ENCODE results near the gene SLC16A12. TPM values are rescaled to one million over a fixed set of nuclear protein-coding genes. Genes with fewer than 3 reads are reported as not detected.
A peak's percentile ranks its signal among the peaks of the same experiment; 100 is the strongest.

The SLC16A12 gene
- total RNA-seq, 1 experiment from 2014 or later, result 0.10 TPM

DNA sequence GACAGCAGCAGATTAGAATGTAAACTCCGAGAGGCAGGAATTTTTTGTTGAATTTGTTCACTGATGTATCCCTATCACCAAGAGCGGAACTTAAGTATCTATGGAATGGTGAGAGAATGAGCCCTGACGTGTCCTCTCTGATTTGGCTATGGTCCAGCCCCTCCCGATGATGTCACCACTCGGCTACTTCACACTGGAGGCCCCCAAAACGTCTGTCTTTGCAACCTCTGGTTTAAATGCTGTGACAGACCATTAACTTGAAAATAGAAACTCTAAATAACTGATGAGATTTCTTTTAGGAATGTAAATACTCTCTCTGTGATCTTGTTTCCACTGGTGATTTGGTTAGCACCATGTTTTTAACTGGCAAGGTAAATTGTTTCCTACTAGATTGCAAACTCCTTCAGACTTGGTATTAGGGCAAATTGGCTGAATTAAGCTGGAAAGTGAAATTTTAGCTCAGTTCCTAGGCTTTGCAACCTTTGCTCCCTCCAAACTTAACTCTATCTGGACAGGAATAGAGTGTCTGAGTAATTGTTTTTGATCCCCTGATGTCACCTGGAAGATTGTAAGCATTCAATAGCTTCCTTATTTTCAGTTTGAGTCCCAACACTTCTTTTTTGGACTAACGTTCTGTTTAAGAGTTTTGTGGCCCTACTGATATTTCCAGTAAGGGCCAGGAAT lies 19.1 kb downstream of the SLC16A12 start:
- DNase-seq (ENCODE audit: extremely low read depth, low read depth), result peak; percentile 42

GRCh38 chr10:89515031-89515841 lies 20.2 kb downstream of the SLC16A12 start:
- no peak for DNase-seq (ENCODE audit: extremely low read depth, low read depth)

- no peak for DNase-seq (ENCODE audit: extremely low read depth, low read depth)
These were observed 22.2 kb downstream of the SLC16A12 start for GRCh38 chr10:89513206-89513605.

DNA sequence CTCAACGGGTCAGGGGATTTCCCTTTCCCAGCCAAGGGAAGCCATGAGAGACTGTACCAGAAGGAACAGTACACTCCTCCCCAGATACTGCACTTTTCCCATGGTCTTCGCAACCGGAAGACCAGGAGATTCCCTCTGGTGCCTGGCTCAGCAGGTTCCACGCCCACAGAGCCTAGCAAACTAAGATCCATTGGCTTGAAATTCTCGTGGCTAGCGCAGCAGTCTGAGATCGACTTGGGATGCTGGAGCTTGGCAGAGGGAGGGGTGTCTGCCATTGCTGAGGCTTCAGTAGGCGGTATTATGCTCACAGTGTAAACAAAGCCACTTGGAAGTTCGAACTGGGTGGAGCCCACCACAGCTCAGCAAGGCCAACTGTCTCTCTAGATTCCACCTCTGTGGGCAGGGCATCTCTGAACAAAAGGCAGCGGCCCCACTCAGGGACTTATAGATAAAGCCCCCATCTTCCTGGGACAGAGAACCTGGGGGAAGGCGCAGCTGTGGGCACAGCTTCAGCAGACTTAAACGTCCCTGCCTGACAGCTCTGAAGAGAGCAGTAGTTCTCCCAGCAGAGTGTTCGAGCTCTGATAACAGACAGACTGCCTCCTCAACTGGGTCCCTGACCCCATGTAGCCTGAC lies 29.6 kb downstream of the SLC16A12 start:
- DNase-seq (ENCODE audit: extremely low read depth, low read depth), result no peak

GRCh38 chr10:89504691-89505090 lies 30.7 kb downstream of the SLC16A12 start:
- no peak for DNase-seq (ENCODE audit: extremely low read depth, low read depth)

DNA sequence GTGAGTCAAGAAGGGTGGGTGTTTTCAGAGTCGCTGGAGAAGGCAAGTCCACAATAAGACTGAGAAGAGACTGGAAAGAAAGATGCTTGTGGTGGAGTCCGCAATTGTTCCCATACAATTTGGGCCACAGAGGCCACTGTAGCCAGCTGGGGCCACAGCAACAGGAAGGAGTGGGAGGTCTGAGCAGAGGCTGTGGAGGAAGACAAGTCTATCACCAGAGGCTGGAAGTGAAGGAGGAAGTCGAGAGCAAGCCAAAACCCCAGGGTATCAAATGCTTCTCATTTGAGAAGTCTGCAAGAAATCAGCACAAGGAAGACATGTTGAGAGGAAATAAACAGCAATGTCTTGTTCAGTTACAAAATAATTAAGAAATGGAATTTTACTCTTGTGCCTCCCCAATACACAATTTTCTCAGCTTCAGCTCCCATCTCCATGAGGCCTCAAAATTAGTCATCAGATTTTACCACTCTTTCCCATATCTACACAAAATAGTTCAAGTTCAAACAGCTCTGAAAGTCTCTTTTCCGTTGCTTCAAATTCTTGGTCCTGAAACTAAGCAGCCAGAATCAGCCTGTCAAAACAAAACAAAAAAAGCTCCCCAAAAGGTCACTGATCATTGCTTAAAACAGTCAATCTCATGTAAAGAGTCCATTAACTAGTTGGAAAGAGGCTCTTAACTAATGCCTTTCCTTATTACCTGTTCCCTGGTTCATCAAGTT lies 31.6 kb downstream of the SLC16A12 start:
- DNase-seq (ENCODE audit: extremely low read depth, low read depth), result no peak

DNA sequence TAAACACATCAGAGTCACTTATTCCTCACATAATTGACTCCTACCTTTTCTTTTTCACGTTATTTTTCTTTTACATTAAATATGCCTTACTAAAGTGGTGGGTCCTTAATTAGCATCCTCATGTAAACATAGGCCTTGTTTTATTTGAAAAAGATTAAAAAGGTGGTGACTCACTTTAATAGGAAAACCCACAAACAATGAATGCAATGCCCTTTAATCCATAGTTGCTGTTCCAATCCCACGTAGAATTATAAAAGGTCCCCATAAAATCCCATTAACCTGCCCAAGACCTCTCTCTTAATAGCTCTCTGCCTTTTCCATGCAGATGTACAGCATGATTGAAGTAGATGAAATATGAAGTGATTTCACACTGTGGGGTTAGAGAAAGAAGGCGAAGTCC lies 32.2 kb downstream of the SLC16A12 start:
- DNase-seq (ENCODE audit: extremely low read depth, low read depth), result no peak

DNA sequence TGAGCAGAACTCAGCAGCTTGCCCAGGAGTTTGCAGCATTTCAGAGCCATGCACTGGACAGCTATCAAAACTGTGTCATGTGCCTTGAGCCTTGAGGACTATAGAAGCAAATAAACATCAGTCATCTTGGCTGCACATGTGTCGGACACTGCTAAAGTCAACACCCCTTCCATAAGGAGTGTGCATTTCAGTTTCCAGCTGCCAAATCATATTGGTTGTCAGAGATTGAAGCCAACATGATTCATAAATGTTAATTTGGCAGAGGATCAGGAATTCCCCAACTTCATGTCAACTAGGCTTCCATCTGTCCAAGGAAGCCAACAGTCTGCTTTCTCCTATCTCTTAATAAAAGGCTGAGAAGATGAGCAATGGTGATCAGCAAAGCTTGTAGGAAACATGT lies 32.8 kb downstream of the SLC16A12 start:
- no peak for DNase-seq (ENCODE audit: extremely low read depth, low read depth)

GRCh38 chr10:89494575-89494974 lies 40.8 kb downstream of the SLC16A12 start:
- no peak for DNase-seq (ENCODE audit: extremely low read depth, low read depth)

GRCh38 chr10:89494068-89494467 lies 41.3 kb downstream of the SLC16A12 start:
- no peak for DNase-seq (ENCODE audit: extremely low read depth, low read depth)

DNA sequence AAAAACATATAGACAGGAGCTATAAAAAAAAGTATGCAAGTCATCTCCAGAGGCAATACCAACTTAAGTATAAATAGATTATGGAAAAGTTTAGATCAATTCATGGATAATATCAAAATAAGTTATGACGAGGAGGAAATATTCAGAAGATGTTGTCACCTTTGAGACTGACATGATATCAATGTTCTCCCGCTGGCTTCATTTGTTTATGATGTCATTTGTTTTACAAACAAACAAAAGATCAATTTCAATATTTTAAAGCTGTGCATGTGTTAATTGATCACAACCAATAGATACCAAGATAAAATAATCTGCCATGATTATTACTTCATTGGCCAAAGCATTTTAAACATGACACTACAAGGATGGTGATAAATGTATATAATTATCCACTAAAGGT lies 43.5 kb downstream of the SLC16A12 start:
- DNase-seq (ENCODE audit: extremely low read depth, low read depth), result no peak

GRCh38 chr10:89490596-89491335 lies 44.6 kb downstream of the SLC16A12 start:
- no peak for DNase-seq (ENCODE audit: extremely low read depth, low read depth)

- DNase-seq (ENCODE audit: extremely low read depth, low read depth), result no peak
These were observed 53.1 kb downstream of the SLC16A12 start for GRCh38 chr10:89482256-89482655.

DNA sequence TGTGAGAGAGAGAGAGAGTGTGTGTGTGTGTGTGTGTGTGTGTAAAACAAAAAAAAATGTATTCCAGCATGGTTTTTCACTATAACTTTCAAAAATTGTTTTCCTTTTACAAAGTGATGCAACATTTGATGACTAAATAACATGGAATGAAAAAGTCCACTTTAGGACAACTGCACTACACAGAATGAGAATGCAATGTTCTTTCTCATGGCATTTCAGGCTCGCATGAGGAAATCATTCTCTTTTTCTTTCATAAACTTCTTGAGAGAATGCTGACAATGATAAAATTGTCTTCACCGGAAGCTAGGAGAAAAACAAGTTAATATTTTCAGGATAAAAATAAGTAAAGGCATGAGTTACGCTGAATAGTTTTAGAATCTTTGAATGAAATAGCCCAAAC lies 53.7 kb downstream of the SLC16A12 start:
- peak; percentile 40 for DNase-seq (ENCODE audit: extremely low read depth, low read depth)

DNA sequence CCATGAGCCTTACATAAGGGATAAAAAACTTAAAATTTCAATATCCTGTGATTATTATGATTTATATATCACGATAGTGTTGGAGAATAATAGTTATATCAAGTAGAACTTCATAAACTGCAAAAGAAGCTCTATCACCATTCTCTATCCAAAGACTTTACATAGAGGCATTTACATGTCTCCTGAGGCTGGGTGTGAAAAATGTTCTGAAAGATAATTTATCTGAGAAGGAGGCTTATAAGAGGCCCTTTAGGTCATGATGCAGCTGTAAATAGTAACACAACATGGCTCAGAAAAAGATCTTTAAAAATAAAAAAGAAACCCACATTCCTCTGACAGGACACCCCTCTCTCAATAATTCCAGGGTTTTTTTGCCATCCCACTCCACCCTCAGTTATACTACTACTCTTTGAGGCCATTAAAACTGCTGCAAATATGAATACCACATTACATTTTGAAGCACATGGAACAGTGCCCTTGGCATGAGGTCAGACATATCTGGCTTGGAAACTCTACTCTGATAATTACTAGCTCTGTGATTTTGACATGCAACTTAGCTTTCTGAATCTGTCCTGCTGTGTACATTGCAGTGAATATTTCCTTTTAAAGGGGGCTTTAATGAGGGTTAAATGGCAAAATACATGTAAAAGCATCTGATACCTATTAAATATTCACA lies 55.5 kb downstream of the SLC16A12 start:
- DNase-seq (ENCODE audit: extremely low read depth, low read depth), result no peak

GRCh38 chr10:89478739-89479654 lies 56.4 kb downstream of the SLC16A12 start:
- no peak for DNase-seq (ENCODE audit: extremely low read depth, low read depth)

- DNase-seq (ENCODE audit: extremely low read depth, low read depth), result no peak
These were observed 57.2 kb downstream of the SLC16A12 start for GRCh38 chr10:89478085-89478738.

DNA sequence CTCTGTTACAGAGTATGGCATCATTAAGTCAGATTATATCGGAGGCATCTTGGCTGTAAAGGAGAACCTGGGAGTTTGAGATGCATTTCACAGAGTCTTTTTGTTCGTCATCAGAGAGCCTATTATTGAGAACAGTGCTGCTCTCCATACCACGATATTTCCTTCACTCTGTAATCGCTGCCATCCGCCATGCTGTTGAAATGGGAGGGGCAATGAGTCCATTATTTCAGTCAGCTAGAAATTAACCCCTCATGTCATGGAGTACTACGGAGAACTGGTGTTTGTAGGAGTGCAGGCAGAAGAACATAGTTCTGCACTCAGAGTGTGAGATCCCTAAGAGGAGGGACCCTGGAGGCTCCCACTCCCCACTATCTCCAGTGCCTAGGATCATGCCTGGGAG lies 59.2 kb downstream of the SLC16A12 start:
- no peak for DNase-seq (ENCODE audit: extremely low read depth, low read depth)

Measured in NCI-H460 (cell line).